ENCODE data around the gene VWDE.

DNA sequence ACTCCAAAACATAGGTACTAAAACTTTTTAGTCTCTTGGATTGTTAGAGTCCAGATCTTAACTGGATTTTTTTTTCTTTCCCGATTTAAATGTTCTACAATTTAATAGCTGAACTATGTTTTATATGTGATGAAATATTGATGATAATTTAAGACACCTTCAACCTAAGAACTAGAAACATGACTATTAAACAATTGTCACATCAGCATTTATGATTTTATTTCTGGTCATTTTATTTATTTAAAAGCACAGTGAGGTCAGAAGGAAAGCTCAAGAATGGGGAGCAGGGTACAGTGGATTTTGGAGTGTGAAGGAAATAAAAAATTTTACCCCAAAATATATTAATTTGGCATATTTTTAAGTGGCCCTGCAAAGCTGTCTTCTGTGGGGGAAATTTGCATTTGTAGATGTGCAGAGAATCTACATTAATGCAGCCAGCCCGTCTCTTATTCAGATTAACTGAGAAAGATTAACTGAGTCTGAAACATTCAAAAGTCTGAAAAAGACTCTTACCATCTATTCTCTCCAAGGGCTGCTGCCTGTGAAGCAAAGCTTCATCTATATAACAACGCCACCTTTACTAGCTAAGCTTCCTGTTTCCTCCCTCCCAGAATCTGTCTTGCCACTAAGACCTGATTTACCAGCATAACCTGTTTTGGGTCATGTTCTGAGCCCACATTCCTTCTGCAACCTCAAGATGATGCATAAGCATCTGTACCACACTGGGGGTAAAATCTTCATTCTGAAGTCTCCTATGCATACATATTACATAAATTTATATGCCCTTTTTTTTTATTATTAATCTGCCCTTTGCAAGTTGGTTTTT is 106.2 kb downstream of the VWDE start:
- TF ChIP-seq, protein P1, sequence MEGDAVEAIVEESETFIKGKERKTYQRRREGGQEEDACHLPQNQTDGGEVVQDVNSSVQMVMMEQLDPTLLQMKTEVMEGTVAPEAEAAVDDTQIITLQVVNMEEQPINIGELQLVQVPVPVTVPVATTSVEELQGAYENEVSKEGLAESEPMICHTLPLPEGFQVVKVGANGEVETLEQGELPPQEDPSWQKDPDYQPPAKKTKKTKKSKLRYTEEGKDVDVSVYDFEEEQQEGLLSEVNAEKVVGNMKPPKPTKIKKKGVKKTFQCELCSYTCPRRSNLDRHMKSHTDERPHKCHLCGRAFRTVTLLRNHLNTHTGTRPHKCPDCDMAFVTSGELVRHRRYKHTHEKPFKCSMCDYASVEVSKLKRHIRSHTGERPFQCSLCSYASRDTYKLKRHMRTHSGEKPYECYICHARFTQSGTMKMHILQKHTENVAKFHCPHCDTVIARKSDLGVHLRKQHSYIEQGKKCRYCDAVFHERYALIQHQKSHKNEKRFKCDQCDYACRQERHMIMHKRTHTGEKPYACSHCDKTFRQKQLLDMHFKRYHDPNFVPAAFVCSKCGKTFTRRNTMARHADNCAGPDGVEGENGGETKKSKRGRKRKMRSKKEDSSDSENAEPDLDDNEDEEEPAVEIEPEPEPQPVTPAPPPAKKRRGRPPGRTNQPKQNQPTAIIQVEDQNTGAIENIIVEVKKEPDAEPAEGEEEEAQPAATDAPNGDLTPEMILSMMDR (IDR thresholded peaks at IDR 0.05; ENCODE audit: low read depth, low read length) = no peak
- TF ChIP-seq EZH2phosphoT487 (IDR thresholded peaks at IDR 0.05; ENCODE audit: low read depth) = no peak

Measured in OCI-LY3 (cell line).